Measurements from ENCODE around the gene WSB1. TPM values are rescaled to one million over a fixed set of nuclear protein-coding genes. Genes with fewer than 3 reads are reported as not detected.
A peak's percentile ranks its signal among the peaks of the same experiment; 100 is the strongest.

WSB1 gene
- total and polyA plus RNA-seq, 8 donors = 15.7 to 531 (median 113) TPM

DNA sequence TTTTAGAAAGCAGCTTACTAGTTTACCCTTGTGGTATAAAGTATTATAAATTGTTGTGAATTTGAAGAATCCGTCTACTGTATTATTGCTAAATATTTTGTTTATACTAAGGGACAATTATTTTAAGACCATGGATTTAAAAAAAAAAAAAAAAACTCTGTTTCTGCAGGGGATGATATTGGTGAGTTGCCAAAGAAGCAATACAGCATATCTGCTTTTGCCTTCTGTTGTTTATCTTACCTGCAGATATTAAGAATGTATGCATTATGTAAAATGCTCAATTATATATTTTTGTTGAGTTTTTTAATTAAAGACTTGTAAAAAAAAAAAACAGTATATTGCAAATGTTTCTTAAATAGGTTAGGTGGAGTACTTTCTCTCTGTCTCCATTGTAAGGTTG lies 19.4 kb downstream of the WSB1 start:
- DNase-seq = no peak
- intact Hi-C loops (cut with DNase I; ENCODE audit: low total_unique reads) = no loop called here
- H3K27me3 ChIP-seq = no peaks in the 10 kb centered on the region
- H3K9me3 ChIP-seq = no peaks in the 10 kb centered on the region
- no peak overlapping the region for H3K4me3 ChIP-seq
- WGBS, 5 donors = 55 to 83% (median 74%) methylated on average over 1 of the region's 1 CpG
- TF ChIP-seq POLR2A (IDR thresholded peaks at IDR 0.05) = no peak
- H3K4me1 ChIP-seq = peaks cover 0 to 39% (median 20%) of the 10 kb centered on the region in 4 donors
- peaks cover 70 to 100% (median 100%) of the 10 kb centered on the region in 4 donors for H3K36me3 ChIP-seq
- H3K27ac ChIP-seq = peak overlapping the region in 2 of 5 donors; percentile 69 to 86

DNA sequence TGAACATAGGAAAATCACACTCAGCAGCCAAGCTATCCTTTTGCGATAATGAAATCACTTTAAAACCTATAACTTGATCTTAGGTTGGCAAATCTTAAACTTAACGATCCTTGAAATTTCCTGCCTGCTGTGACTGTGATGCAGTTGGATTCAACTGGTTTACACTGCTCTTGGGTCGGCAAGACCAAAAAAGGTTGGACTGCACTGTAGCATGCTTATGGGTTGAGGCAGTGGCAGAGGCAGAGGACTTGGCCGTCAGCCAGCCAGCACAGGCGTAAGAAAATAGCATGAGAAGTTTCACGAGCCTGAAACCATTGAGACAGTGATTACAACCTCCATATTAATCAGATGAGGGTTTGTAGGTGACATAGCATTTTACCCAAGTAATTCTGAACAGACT lies 21.4 kb downstream of the WSB1 start:
- H3K27ac ChIP-seq = peak overlapping the region in 4 of 5 donors; percentile 42 to 86 (median 65)
- no peaks in the 10 kb centered on the region for H3K27me3 ChIP-seq
- 36 to 44% (median 37%) methylated on average over 6 of the region's 6 CpGs for WGBS, 5 donors
- H3K4me3 ChIP-seq = no peak overlapping the region
- H3K4me1 ChIP-seq = peaks cover 10 to 39% (median 24%) of the 10 kb centered on the region in 4 donors
- H3K36me3 ChIP-seq = peaks cover 66 to 88% (median 87%) of the 10 kb centered on the region in 4 donors
- H3K9me3 ChIP-seq = no peaks in the 10 kb centered on the region
- intact Hi-C loops (cut with DNase I; ENCODE audit: low total_unique reads) = no loop called here
- peak; percentile 67 to 91 for DNase-seq
- TF ChIP-seq CTCF (IDR thresholded peaks at IDR 0.05) (no peak), EP300 (IDR thresholded peaks at IDR 0.05) (peak; percentile 29), POLR2AphosphoS5 (IDR thresholded peaks at IDR 0.05) (peak; percentile 43 to 90 (median 65)), POLR2A (IDR thresholded peaks at IDR 0.05) (no peak)

GRCh38 chr17:27315796-27316465 lies 22.0 kb downstream of the WSB1 start:
- TF ChIP-seq POLR2A (IDR thresholded peaks at IDR 0.05) (no peak), POLR2AphosphoS5 (IDR thresholded peaks at IDR 0.05) (no peak), CTCF (IDR thresholded peaks at IDR 0.05) (no peak), EP300 (IDR thresholded peaks at IDR 0.05) (no peak)
- WGBS, 5 donors = 83 to 94% (median 86%) methylated on average over 7 of the region's 7 CpGs
- H3K27me3 ChIP-seq = no peaks in the 10 kb centered on the region
- H3K4me1 ChIP-seq = peaks cover 11 to 36% (median 27%) of the 10 kb centered on the region in 4 donors
- H3K9me3 ChIP-seq = no peaks in the 10 kb centered on the region
- no peak overlapping the region for H3K4me3 ChIP-seq
- H3K27ac ChIP-seq = peak overlapping the region in 4 of 5 donors; percentile 42 to 86 (median 65)
- intact Hi-C loops (cut with DNase I; ENCODE audit: low total_unique reads) = no loop called here
- H3K36me3 ChIP-seq = peaks cover 60 to 82% (median 81%) of the 10 kb centered on the region in 4 donors
- DNase-seq = no peak

GRCh38 chr17:27318228-27318627 lies 24.3 kb downstream of the WSB1 start:
- peak overlapping the region in 2 of 5 donors; percentile 63 to 86 for H3K27ac ChIP-seq
- 66 to 82% (median 77%) methylated on average over 4 of the region's 4 CpGs for WGBS, 5 donors

More at GRCh38 chr17:27318228-27318627, 24.3 kb downstream of the WSB1 start:
- peak in 1 of 2 donors; percentile 41 for DNase-seq
- TF ChIP-seq POLR2AphosphoS5 (IDR thresholded peaks at IDR 0.05) (no peak), POLR2A (IDR thresholded peaks at IDR 0.05) (no peak), EP300 (IDR thresholded peaks at IDR 0.05) (no peak), CTCF (IDR thresholded peaks at IDR 0.05) (no peak)
- Histone ChIP-seq H3K9me3 (no peaks in the 10 kb centered on the region), H3K4me3 (no peak overlapping the region), H3K36me3 (peaks cover 44 to 59% (median 58%) of the 10 kb centered on the region in 4 donors), H3K4me1 (peaks cover 16 to 45% (median 31%) of the 10 kb centered on the region in 4 donors), H3K27me3 (no peaks in the 10 kb centered on the region)
- intact Hi-C loops (cut with DNase I; ENCODE audit: low total_unique reads) = no loop called here

Measured in stomach (tissue), 9 donors.